H1 (cell line): ENCODE measurements around the gene SLFN14. TPM values are rescaled to one million over a fixed set of nuclear protein-coding genes. Genes with fewer than 3 reads are reported as not detected.

Experiments used
- ASH2L ChIP-seq: fragments of 200-600, 300-600 bp; sonication (generic); IDR thresholded peaks from one replicate; pipeline ENCODE4 v1.7.1; 2017; ENCODE audit warnings: low read length
- CBX5 ChIP-seq: fragments of 300-800, 300-1000 bp; sonication (generic); IDR thresholded peaks from 2 replicates; pipeline ENCODE4 v1.7.1; 2016; ENCODE audit warnings: antibody characterized with exemption, low read length, low read depth
- CEBPB ChIP-seq: IDR thresholded peaks from 2 replicates; pipeline ENCODE4 v1.6.1; 2012; ENCODE audit warnings: low read depth, low read length
- NANOG ChIP-seq: IDR thresholded peaks from 2 replicates; pipeline ENCODE4 v1.6.1; 2011; ENCODE audit warnings: low read length, low read depth, mild to moderate bottlenecking, inconsistent platforms; ENCODE audit not compliant: insufficient read depth, poor library complexity, severe bottlenecking
- RBBP5 ChIP-seq: IDR thresholded peaks from 2 replicates; pipeline ENCODE4 v1.7.1; 2012; ENCODE audit warnings: low read depth, mild to moderate bottlenecking, inconsistent platforms, low read length, moderate library complexity, borderline replicate concordance
- RFX5 ChIP-seq: IDR thresholded peaks from 2 replicates; pipeline ENCODE4 v1.6.1; 2011; ENCODE audit warnings: low read depth, low read length, improper control_type of control experiment, borderline replicate concordance
- SP1 ChIP-seq: IDR thresholded peaks from 2 replicates; pipeline ENCODE4 v1.6.1; 2011; ENCODE audit warnings: low read depth, low read length
- SP4 ChIP-seq: IDR thresholded peaks from 2 replicates; pipeline ENCODE4 v1.6.1; 2012; ENCODE audit warnings: low read length, inconsistent platforms
- polyA plus RNA-seq, 7 experiments: library from polyadenylated mRNA; depleted of rRNA in 3 of 7; stranded (reverse) in 5 of 7; unstranded in 2 of 7; fragments of >200 nt in 5 of 7; fragments of 200-250 nt in 2 of 7; gene quantifications; 1 replicate in 5 of 7; 2 replicates in 1 of 7; 4 replicates in 1 of 7; pipeline versions ENCODE4 v1.2.1 to v1.2.3, GENCODE V29; 2011 to 2013; ENCODE audit warnings: missing spikeins in 2 of 7, mixed read lengths in 2 of 7
- total RNA-seq: library from RNA; stranded (reverse); fragmentation: NEBNext Ultra II Directional; extraction: Animal tissue kit (Norgen Biotek cat#: 25700); gene quantifications from 2 replicates; pipeline ENCODE4 v1.2.1, GENCODE V29; 2021
- TF ChIP-seq, protein P1 (sequence below): IDR thresholded peaks from 2 replicates; pipeline ENCODE4 v1.6.1; 2011; ENCODE audit warnings: low read length, improper control_type of control experiment

The SLFN14 gene
- total and polyA plus RNA-seq, 2 of the 8 experiments (the other 6 are each of a cell fraction or from before 2014, with no cell fraction given), result 0.03 TPM; not detected in 1

DNA sequence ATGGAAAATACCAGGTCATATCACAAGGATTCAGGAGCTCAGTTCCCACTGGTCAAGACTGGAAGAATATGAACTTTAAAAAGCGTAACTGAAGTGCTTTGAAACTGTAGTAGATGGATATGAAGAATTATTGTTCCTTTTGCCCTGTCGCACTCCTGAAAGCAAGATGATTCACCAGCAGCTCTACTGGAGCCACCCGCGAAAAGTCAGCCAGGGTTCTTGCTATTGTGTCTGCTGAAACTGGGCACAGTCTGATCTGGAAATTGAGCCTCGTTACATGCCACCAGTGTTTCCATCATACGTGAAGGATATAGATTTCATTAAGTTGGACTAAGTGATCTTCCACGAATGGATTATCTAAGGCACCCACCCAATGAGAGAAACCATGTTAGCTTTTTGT, 43.1 kb upstream of the SLFN14 start (continued):
- TF ChIP-seq NANOG, result no peak
- TF ChIP-seq CBX5, result no peak
- TF ChIP-seq, protein P1, sequence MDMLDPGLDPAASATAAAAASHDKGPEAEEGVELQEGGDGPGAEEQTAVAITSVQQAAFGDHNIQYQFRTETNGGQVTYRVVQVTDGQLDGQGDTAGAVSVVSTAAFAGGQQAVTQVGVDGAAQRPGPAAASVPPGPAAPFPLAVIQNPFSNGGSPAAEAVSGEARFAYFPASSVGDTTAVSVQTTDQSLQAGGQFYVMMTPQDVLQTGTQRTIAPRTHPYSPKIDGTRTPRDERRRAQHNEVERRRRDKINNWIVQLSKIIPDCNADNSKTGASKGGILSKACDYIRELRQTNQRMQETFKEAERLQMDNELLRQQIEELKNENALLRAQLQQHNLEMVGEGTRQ, result no peak
- TF ChIP-seq RBBP5, result no peak
- no peak for TF ChIP-seq RFX5
- TF ChIP-seq SP1, result no peak
- no peak for TF ChIP-seq ASH2L
- TF ChIP-seq CEBPB, result no peak
- no peak for TF ChIP-seq SP4
